CD4-positive, alpha-beta T cell (primary cell): Measurements from ENCODE around the gene FGFBP3. TPM values are rescaled to one million over a fixed set of nuclear protein-coding genes. Genes with fewer than 3 reads are reported as not detected.
"Not testable (repeated sequence)": the region's sequence is repeated elsewhere in the genome, so short reads cannot be mapped to it uniquely, and the experiment has no call there.

Experiments used
- ATAC-seq: fragments of 200-7000 bp; cut with Tn5 transposase; one replicate; pipeline ENCODE4 v1.10.0; 2022; ENCODE audit warnings: mild to moderate bottlenecking; ENCODE audit not compliant: poor library complexity
- CTCF ChIA-PET: fragments of 350-600 bp; sonication (Branson Sonifier 250); formaldehyde crosslinking; loops from one replicate; lab custom pipeline; 2021; ENCODE audit warnings: antibody characterized with exemption, inconsistent platforms; lab: Charles Lee
- POLR2A ChIA-PET: fragments of 350-600 bp; sonication (Branson Sonifier 250); formaldehyde crosslinking; loops from one replicate; lab custom pipeline; 2021; ENCODE audit warnings: antibody characterized with exemption, inconsistent platforms; lab: Charles Lee
- DNase-seq, 14 experiments: peaks; one replicate each; pipeline ENCODE4 v3.0.0-alpha.2; 2013 to 2020; ENCODE audit warnings: mixed read lengths in 2 of 14
- H3K27ac ChIP-seq, 2 donors: one replicate each; pipeline versions ENCODE4 v1.5.1 to v1.7.0; 2013; ENCODE audit warnings: low read length in 2 of 2, low read depth in 1 of 2, mild to moderate bottlenecking in 1 of 2
- H3K27me3 ChIP-seq, 2 experiments: 1 replicate in 1 of 2; 2 replicates in 1 of 2; pipeline versions ENCODE4 v1.6.1 to v1.7.0; 2013; ENCODE audit warnings: low read length in 2 of 2, control low read depth in 1 of 2, mild to moderate bottlenecking in 1 of 2, moderate library complexity in 1 of 2; ENCODE audit not compliant: insufficient read depth in 2 of 2, control insufficient read depth in 1 of 2
- H3K36me3 ChIP-seq: one replicate; pipeline ENCODE4 v1.6.1; 2013; ENCODE audit warnings: low read length, control low read depth; ENCODE audit not compliant: insufficient read depth
- H3K4me1 ChIP-seq: one replicate; pipeline ENCODE4 v1.6.1; 2013; ENCODE audit warnings: low read length, control low read depth; ENCODE audit not compliant: insufficient read depth
- H3K4me3 ChIP-seq: one replicate; pipeline ENCODE4 v1.5.1; 2013; ENCODE audit warnings: mild to moderate bottlenecking, low read length, moderate library complexity
- H3K9me3 ChIP-seq, 2 experiments: 1 replicate in 1 of 2; 2 replicates in 1 of 2; pipeline versions ENCODE4 v1.6.1 to v1.7.0; 2013; ENCODE audit warnings: low read length in 2 of 2, mild to moderate bottlenecking in 2 of 2, control low read depth in 1 of 2, moderate library complexity in 1 of 2; ENCODE audit not compliant: control insufficient read depth in 1 of 2, insufficient read depth in 1 of 2
- H3K27ac Mint-ChIP-seq: one replicate; pipeline ENCODE4 v1.8.0; 2020; ENCODE audit warnings: mixed read lengths
- H3K27me3 Mint-ChIP-seq: one replicate; pipeline ENCODE4 v1.8.0; 2021; ENCODE audit warnings: mixed read lengths
- H3K36me3 Mint-ChIP-seq: one replicate; pipeline ENCODE4 v1.8.0; 2021; ENCODE audit warnings: low read depth, mixed read lengths
- H3K4me1 Mint-ChIP-seq: one replicate; pipeline ENCODE4 v1.8.0; 2021; ENCODE audit warnings: low read depth, mixed read lengths
- H3K4me3 Mint-ChIP-seq: one replicate; pipeline ENCODE4 v1.8.0; 2020; ENCODE audit warnings: mild to moderate bottlenecking, mixed read lengths
- H3K9me3 Mint-ChIP-seq: one replicate; pipeline ENCODE4 v1.8.0; 2020; ENCODE audit warnings: mixed read lengths
- intact Hi-C, 2 experiments: fragments of 100-400 bp; cut with DNase I in 1 of 2; cut with micrococcal nuclease in 1 of 2; formaldehyde crosslinking; loops; one replicate each; pipeline versions ENCODE4 v1.15.1 to v1.9.0; 2023 to 2025; cut with DNase I, micrococcal nuclease
- total RNA-seq, 174 experiments: library from RNA in 2 of 174; stranded (reverse) in 2 of 174; gene quantifications; one replicate each; pipeline ENCODE4 v1.2.3 and lab custom pipeline; 2021 to 2026
- TF ChIP-seq, protein P1 (sequence below): fragments of 200-600 bp; IDR thresholded peaks from one replicate; pipeline ENCODE4 v1.8.0; 2022; ENCODE audit warnings: antibody characterized with exemption, mild to moderate bottlenecking

The FGFBP3 gene
- total RNA-seq, 2 experiments from 2014 or later = 1.4 to 1.5 TPM

DNA sequence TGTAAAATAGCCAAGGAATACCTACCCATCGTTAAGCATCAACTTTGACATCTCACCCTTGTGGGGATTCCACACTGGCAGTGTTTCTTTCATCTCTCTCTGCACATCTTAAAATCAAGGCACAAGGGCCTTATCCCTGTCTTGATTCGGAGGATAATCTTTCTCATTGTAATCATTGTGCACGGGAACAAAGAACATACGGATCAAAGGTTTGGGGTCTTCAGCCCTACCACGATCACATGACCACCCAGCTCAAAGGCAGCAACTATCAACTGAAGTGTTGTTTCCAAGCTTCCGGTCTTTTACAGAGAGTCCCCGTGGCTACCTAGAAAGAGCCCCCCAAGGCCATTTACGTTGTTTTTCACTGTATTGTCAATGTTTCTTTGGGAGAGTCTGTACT lies 11.9 kb downstream of the FGFBP3 start:
- TF ChIP-seq, protein P1, sequence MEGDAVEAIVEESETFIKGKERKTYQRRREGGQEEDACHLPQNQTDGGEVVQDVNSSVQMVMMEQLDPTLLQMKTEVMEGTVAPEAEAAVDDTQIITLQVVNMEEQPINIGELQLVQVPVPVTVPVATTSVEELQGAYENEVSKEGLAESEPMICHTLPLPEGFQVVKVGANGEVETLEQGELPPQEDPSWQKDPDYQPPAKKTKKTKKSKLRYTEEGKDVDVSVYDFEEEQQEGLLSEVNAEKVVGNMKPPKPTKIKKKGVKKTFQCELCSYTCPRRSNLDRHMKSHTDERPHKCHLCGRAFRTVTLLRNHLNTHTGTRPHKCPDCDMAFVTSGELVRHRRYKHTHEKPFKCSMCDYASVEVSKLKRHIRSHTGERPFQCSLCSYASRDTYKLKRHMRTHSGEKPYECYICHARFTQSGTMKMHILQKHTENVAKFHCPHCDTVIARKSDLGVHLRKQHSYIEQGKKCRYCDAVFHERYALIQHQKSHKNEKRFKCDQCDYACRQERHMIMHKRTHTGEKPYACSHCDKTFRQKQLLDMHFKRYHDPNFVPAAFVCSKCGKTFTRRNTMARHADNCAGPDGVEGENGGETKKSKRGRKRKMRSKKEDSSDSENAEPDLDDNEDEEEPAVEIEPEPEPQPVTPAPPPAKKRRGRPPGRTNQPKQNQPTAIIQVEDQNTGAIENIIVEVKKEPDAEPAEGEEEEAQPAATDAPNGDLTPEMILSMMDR = no peak
- ChIA-PET CTCF (interaction anchor here (1.0 kb wide), 1 partner anchor 38 kb away, joined by 3 read pairs; no protein-coding TSS in a partner anchor), POLR2A (no interaction called here)
- intact Hi-C loops = no loop called here
- H3K4me3 ChIP-seq = no peak overlapping the region
- no peak overlapping the region for H3K4me3 Mint-ChIP-seq
- no peak overlapping the region for H3K27ac ChIP-seq
- DNase-seq = no peak
- H3K4me1 ChIP-seq = no peaks in the 10 kb centered on the region
- no peak for ATAC-seq
- peaks cover 23% of the 10 kb centered on the region for H3K27me3 Mint-ChIP-seq
- peaks cover 9% of the 10 kb centered on the region for H3K4me1 Mint-ChIP-seq
- H3K9me3 ChIP-seq = no peaks in the 10 kb centered on the region
- H3K27ac Mint-ChIP-seq = no peak overlapping the region
- no peaks in the 10 kb centered on the region for H3K27me3 ChIP-seq
- no peaks in the 10 kb centered on the region for H3K36me3 ChIP-seq
- no peaks in the 10 kb centered on the region for H3K9me3 Mint-ChIP-seq
- H3K36me3 Mint-ChIP-seq = no peaks in the 10 kb centered on the region

DNA sequence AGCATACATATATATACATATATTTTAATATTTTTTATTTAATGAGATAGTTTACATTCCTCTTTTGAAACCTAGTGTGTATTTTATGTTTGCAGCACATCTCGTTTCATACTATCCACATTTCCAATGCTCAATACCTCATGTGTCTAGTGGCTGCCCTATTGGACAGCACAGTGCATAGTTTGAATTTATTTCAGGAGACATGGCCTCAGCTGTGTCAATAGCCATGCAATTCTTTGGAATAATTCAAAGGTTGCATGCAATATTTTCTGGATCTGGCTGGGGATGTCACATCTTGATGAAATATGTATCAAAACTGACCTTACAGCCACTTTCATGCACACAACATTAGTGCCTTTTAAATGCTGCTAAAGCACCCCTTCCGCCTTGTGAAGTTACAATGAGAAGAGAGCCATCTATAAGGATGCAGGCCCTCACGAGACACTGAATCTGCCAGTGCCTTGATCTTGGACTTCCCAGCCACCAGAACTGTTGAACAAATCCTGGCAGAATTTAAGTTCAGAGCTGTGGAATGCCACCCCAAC lies 13.0 kb downstream of the FGFBP3 start:
- DNase-seq (no peak), ATAC-seq (no peak)
- H3K27me3 ChIP-seq = no peaks in the 10 kb centered on the region
- no peaks in the 10 kb centered on the region for H3K4me1 ChIP-seq
- Mint-ChIP-seq H3K4me3 (no peak overlapping the region), H3K9me3 (no peaks in the 10 kb centered on the region), H3K27ac (no peak overlapping the region), H3K27me3 (peaks cover 28% of the 10 kb centered on the region), H3K36me3 (no peaks in the 10 kb centered on the region), H3K4me1 (no peaks in the 10 kb centered on the region)
- H3K36me3 ChIP-seq = no peaks in the 10 kb centered on the region
- no peak overlapping the region for H3K4me3 ChIP-seq
- H3K9me3 ChIP-seq = no peaks in the 10 kb centered on the region
- intact Hi-C loops = no loop called here
- ChIA-PET POLR2A (no interaction called here), CTCF (interaction anchor here (1.0 kb wide), 1 partner anchor 37 kb away, joined by 3 read pairs; no protein-coding TSS in a partner anchor)
- TF ChIP-seq, protein P1 = no peak
- no peak overlapping the region for H3K27ac ChIP-seq

DNA sequence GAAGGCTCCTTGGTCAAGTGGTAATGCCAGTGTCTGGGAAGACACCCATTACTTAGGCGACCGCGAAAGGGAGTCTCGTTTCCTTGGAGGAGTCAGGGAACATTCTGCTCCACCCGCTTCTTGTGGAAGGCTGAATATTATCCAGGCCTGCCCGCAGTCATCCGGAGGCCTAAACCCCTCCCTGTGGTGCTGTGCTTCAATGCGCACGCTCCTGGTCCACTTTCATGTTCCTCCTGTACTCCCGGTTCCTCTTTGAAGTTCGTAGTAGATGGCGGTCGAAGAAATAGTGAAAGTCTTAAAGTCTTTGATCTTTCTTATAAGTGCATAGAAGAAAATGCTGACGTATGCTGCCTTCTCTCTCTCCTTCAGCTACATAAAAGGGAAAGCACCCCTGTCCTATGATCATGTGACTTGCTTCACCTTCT lies 15.0 kb downstream of the FGFBP3 start:
- H3K36me3 Mint-ChIP-seq, H3K27ac ChIP-seq, H3K36me3 ChIP-seq, ATAC-seq, intact Hi-C loops, H3K27me3 ChIP-seq, H3K9me3 Mint-ChIP-seq, CTCF ChIA-PET, H3K9me3 ChIP-seq, H3K27ac Mint-ChIP-seq, H3K4me1 ChIP-seq, H3K4me3 Mint-ChIP-seq, H3K4me1 Mint-ChIP-seq, POLR2A ChIA-PET, H3K4me3 ChIP-seq: not testable (repeated sequence)
- peak in 3 of 14 experiments; percentile 7 to 41 (median 31) for DNase-seq
- H3K27me3 Mint-ChIP-seq = peaks cover 42% of the 10 kb centered on the region

DNA sequence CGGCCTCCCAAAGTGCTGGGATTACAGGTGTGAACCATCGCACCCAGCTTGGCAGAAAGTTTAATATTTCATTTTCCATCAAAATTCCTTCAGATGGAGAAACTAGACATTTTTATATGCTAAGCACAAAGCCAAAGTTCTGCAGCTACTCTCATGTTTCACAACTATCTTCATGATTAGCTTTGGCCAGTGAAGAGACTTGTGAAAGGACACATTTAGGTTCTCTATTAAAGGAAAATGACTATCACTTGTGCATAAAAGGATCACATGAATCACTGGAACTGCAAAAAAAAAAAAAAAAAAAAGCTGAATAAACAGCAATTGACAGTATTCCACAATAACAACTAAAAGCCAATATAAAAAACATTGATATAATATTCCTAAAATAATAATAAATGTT lies 16.2 kb downstream of the FGFBP3 start:
- Histone ChIP-seq H3K27me3 (no peaks in the 10 kb centered on the region), H3K9me3 (no peaks in the 10 kb centered on the region), H3K27ac (no peak overlapping the region), H3K4me3 (no peak overlapping the region), H3K36me3 (no peaks in the 10 kb centered on the region), H3K4me1 (no peaks in the 10 kb centered on the region)
- no peaks in the 10 kb centered on the region for H3K36me3 Mint-ChIP-seq
- no peaks in the 10 kb centered on the region for H3K9me3 Mint-ChIP-seq
- ChIA-PET CTCF (no interaction called here), POLR2A (no interaction called here)
- ATAC-seq = no peak
- no peak overlapping the region for H3K27ac Mint-ChIP-seq
- TF ChIP-seq, protein P1 = no peak
- no peak for DNase-seq
- intact Hi-C loops = no loop called here
- H3K4me1 Mint-ChIP-seq = peaks cover 1% of the 10 kb centered on the region
- H3K4me3 Mint-ChIP-seq = no peak overlapping the region
- H3K27me3 Mint-ChIP-seq = peaks cover 45% of the 10 kb centered on the region
